Choroid plexus epithelial cell (primary cell): ENCODE data around the gene MAN1A1.

Source experiments
- DNase-seq: peaks from one replicate; pipeline ENCODE4 v3.0.0-alpha.2; 2010; ENCODE audit warnings: low read depth
- H3K4me3 ChIP-seq: 2 replicates; pipeline ENCODE4 v1.5.1; 2011; ENCODE audit warnings: low read depth, mild to moderate bottlenecking, control low read depth, low read length, moderate library complexity
- TF ChIP-seq, protein P1 (sequence below): conservative IDR thresholded peaks from 2 replicates; pipeline ENCODE4 v1.5.1; 2011; ENCODE audit warnings: low read depth, mild to moderate bottlenecking, control low read depth, inconsistent platforms, low read length, moderate library complexity

MAN1A1 gene

DNA sequence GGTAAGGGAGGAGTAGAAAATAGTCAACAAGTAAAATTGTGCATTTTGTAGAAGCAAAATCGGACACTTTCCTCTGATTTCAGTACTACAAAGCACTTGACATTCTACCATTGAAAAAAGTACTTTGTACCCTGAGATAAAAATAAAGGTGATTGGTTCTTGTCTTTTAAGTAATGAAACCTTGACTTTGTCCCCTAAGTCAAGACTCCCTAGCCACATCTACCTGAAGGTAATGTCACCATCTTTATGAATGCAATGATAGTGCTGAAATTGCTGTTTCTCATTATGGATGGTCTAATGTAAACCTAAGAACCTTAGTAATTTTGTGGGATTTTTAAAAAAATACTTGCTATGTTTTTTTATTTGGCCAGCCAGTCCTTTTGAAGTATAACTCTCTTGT is 2.4 kb upstream of the MAN1A1 start:
- no peak overlapping the region for H3K4me3 ChIP-seq
- TF ChIP-seq, protein P1, sequence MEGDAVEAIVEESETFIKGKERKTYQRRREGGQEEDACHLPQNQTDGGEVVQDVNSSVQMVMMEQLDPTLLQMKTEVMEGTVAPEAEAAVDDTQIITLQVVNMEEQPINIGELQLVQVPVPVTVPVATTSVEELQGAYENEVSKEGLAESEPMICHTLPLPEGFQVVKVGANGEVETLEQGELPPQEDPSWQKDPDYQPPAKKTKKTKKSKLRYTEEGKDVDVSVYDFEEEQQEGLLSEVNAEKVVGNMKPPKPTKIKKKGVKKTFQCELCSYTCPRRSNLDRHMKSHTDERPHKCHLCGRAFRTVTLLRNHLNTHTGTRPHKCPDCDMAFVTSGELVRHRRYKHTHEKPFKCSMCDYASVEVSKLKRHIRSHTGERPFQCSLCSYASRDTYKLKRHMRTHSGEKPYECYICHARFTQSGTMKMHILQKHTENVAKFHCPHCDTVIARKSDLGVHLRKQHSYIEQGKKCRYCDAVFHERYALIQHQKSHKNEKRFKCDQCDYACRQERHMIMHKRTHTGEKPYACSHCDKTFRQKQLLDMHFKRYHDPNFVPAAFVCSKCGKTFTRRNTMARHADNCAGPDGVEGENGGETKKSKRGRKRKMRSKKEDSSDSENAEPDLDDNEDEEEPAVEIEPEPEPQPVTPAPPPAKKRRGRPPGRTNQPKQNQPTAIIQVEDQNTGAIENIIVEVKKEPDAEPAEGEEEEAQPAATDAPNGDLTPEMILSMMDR, result no peak
- DNase-seq, result no peak

DNA sequence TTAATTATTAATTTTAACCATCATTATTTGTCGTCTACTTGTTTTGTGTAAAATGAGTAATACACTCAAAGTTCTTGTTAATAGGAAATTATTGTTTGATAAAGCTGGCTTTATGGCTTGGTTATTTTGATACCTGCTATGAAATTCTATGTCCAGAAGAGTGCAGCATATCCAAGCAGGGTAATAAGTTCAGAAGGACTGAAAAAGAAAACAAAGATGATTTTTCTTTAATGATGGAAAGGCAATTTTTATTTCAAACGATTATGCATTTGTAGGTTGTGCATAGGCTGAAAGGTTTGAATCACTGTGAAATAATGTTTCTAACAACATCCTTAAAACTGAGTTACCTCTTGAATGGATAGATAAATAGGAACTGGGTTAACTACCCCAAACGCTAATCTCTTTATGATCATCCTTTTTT is 1.4 kb upstream of the MAN1A1 start:
- peak overlapping the region; percentile 82 for H3K4me3 ChIP-seq
- peak; percentile 76 for DNase-seq
- TF ChIP-seq, protein P1, result peak; percentile 59

DNA sequence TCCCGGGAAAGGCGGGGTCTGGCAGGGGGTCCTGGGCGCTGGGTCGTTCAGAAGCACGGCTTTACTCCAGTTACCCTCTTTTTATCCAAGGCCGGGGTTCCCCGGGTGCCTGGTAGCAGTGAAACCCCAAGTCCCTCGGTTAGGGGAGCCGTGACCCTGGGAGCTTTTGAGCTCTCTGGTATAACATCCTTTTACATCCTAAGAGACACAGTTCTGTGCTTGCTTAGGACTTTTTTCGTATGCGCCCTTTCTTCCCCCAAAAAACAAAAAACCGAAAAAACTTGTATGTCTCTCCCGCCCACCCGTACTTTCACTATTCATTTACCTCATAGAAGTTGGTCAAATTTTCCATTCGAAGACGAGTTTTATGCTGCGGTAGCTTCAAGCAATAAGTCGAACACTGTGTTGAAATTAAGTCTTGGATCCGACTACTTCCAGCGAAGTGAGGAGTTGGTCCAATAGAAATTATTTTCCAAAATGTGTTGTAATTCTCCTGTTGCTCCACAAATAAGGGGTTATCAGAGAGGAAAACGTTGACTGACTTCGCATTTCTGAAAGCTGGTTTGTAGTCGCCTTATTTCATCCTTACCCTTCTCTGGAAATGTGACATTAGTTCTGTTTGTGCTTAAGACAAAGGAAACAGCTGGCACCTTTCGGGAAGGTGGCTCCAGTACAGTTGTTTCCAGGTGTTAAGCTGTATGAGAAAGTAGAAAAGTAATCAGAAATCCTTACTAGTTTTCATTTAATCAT is 816 bp upstream of the MAN1A1 start:
- H3K4me3 ChIP-seq, result peak overlapping the region; percentile 82
- TF ChIP-seq, protein P1, result no peak
- peak; percentile 82 for DNase-seq

DNA sequence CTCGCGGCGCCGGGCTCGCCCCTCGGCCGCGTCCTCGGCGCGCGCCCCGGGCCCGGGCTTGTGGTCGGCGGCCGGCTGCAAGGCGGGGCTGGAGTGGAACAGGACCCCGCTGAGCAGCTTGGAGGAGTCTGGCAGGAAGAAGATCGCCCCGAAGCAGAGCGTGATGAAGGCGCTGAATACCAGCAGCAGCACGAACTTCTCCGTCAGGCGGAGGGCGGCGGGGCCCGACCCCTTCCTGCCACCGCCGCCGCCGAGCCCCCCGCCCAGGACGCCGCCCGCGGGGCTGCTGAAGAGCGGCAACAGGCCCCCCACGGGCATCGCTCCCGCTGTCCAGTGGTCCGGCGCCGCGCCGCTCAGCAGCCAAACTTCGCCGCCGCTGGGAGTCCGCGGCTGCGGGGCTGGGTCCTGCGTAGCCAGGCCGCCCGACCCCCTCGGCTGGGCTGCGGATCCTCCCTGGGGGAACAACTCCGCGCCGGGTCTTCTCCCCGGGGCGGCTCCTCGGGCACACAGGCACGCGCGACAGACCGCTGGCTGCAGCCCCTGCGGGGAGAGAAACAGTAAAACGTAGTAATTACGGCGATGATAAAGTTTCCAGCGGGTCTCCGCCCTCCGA is 707 bp downstream of the MAN1A1 start:
- peak overlapping the region; percentile 82 for H3K4me3 ChIP-seq
- DNase-seq, result peak; percentile 50
- TF ChIP-seq, protein P1, result no peak

DNA sequence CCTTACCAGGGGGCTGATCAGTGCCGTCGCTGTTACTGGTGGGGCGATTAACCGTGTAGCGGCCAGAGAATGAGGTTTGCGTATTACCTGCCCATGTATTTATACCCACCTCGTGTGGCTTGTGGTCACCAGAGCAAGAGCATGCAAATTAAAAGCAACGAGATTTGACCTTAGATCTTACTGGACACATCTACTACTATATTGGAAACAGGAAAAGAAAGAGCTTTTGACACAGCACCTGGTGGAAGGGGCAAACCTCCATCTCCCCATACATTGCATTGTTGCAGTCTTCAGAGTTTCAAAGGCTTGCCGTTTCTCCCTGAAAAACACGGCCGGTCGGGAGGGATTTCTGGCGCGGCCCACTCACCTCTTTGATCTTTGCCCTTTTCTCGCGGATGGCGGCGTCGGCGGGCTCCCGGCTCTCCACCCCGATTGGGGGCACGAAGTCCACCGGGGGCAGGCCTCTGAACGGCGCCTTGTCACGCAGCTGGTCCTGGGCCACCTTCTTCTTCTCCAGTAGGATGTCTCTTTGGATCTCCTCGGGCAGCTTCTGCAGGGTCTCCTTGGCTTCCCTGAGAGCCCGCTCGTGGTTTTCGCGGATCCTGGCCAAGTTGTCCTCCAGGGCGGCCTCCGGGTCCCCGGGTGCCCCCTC is 1.3 kb downstream of the MAN1A1 start:
- no peak for DNase-seq

DNA sequence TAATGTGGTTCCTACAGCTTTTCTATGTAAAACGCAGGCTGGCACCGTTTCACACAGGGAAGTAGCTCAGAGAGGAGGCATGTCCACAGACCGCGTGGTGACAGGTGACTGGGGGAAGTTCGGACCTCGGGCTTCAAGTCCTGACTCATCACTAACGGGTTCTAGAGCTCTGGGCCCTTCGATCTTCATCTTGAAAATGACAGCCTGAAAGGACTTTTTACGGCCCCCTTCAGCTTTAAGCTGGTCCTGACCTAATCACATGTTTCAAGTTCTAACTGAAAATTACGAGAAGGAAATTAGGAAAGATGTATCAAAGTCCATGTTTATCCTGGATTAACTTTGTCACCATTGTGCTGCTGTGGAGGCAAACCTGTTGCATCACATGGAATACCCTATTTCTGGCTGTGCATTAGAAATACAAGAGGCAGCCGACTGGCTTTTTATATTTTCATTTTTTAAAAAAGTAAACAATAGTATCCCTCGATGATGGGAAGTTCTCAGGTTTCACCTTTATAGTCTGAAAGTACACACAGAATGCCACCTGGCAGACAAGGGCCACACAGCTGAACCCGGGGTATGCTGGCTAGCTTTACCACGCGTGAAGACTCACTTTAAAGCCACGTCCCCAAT is 2.0 kb downstream of the MAN1A1 start:
- DNase-seq, result no peak
- TF ChIP-seq, protein P1, result no peak
- peak overlapping the region; percentile 82 for H3K4me3 ChIP-seq

More for the DNA sequence above, 1.3 kb downstream of the MAN1A1 start:
- H3K4me3 ChIP-seq, result peak overlapping the region; percentile 82
- TF ChIP-seq, protein P1, result no peak
